ENCODE results near the gene EFTUD2.

Gene EFTUD2

DNA sequence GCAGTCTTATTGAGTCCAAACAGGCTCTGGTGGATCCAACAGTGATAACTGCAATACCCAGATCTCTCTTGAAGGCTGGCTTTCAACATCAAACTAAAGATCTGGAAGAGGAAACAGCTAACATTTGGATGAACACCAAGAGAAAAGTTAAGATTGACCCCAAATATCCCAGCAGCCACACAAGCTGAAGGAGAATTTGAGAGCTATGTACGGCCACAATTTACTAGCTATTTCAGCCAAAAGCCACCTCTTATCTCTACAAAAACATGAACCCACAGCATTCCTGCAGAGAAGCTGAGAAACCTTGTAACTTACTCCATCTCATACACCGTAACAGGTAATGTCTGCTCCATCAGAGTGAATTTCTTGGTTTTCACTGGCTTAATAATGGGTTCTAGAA lies 14.3 kb downstream of the EFTUD2 start:
- no peaks in the 10 kb centered on the region for H3K4me1 ChIP-seq (ENCODE audit: control insufficient read depth, insufficient read depth, low read length)
- H3K27me3 ChIP-seq (ENCODE audit: control insufficient read depth, insufficient read depth, low read length) = no peaks in the 10 kb centered on the region
- DNase-seq (ENCODE audit: low read depth, low spot score) = no peak
- H3K9me3 ChIP-seq (ENCODE audit: control insufficient read depth, insufficient read depth, low read length) = no peaks in the 10 kb centered on the region
- H3K36me3 ChIP-seq (ENCODE audit: control insufficient read depth, insufficient read depth, low read length) = peaks cover 24% of the 10 kb centered on the region; the same call in 1 of the 2 replicates
- WGBS (ENCODE audit: insufficient coverage, insufficient read length) = no CpG with 5 or more reads among the region's 2 CpGs
- H3K4me3 ChIP-seq (ENCODE audit: low read length) = no peak overlapping the region
- H3K27ac ChIP-seq (ENCODE audit: low read length) = no peak overlapping the region

DNA sequence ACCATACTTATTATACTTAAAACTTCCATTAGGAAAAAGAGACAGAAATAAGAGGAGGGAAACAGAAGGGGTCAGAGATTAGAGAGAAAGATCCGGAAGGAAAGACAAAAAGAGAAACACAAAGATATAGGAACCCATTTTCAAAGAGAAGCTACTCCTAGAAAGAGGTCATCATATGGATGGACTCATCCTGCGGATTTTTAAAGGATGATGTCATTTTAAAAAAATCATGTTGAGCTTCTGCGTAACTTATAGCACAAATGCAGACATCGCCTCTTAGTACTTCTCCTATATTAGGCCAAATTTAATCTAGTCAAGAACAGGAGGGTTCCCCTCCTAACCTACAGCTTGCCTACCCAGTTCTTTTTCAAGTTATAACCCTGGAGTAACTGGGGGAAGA lies 18.1 kb downstream of the EFTUD2 start:
- H3K27ac ChIP-seq (ENCODE audit: low read length) = no peak overlapping the region
- H3K27me3 ChIP-seq (ENCODE audit: control insufficient read depth, insufficient read depth, low read length) = no peaks in the 10 kb centered on the region
- no peak for DNase-seq (ENCODE audit: low read depth, low spot score)
- no peaks in the 10 kb centered on the region for H3K4me1 ChIP-seq (ENCODE audit: control insufficient read depth, insufficient read depth, low read length)
- H3K9me3 ChIP-seq (ENCODE audit: control insufficient read depth, insufficient read depth, low read length) = no peaks in the 10 kb centered on the region
- WGBS (ENCODE audit: insufficient coverage, insufficient read length) = no CpG with 5 or more reads among the region's 4 CpGs
- H3K36me3 ChIP-seq (ENCODE audit: control insufficient read depth, insufficient read depth, low read length) = peaks cover 26% of the 10 kb centered on the region; the same call in 1 of the 2 replicates
- no peak overlapping the region for H3K4me3 ChIP-seq (ENCODE audit: low read length)

DNA sequence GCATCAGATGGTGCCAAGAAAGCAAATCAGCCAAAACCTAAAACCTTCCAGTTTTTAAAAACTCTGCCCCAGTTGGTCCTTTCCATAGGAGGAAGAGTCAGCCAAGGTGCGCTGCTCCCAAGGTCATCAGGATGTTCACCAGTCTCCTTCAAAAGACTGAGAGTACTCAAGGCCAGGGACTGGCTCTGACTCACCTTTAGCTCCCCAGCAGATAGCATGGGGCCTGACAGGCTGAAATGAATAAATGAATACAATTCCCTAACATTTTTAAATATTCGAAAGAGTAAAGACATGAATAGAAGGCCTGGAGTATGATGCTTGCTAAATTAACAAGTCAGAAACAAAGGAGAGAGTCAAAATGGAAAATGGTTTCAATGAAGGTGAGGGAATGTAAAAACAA lies 19.2 kb downstream of the EFTUD2 start:
- H3K4me1 ChIP-seq (ENCODE audit: control insufficient read depth, insufficient read depth, low read length) = no peaks in the 10 kb centered on the region
- H3K36me3 ChIP-seq (ENCODE audit: control insufficient read depth, insufficient read depth, low read length) = peaks cover 23% of the 10 kb centered on the region; the same call in 1 of the 2 replicates
- no CpG with 5 or more reads among the region's 2 CpGs for WGBS (ENCODE audit: insufficient coverage, insufficient read length)
- H3K27me3 ChIP-seq (ENCODE audit: control insufficient read depth, insufficient read depth, low read length) = no peaks in the 10 kb centered on the region
- no peak for DNase-seq (ENCODE audit: low read depth, low spot score)
- no peak overlapping the region for H3K27ac ChIP-seq (ENCODE audit: low read length)
- no peaks in the 10 kb centered on the region for H3K9me3 ChIP-seq (ENCODE audit: control insufficient read depth, insufficient read depth, low read length)
- no peak overlapping the region for H3K4me3 ChIP-seq (ENCODE audit: low read length)

DNA sequence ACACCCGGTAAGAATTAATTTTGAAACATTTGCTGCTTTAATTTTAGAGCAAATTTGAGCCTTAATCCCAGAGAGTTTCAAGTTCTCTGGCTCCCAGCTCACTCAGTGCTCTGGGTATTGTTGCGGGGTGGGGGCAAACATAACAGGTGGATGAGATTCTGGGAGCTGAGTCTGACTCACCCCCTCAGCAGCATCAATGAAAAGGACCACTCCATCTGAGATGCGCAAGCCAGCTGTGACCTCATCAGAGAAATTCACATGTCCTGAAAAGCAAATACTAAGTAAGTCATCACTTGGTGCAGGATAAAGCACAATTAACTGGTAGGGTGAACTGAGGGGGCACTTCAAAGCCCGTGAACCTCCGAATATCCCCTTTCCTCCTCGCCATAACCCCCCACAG lies 19.9 kb downstream of the EFTUD2 start:
- H3K36me3 ChIP-seq (ENCODE audit: control insufficient read depth, insufficient read depth, low read length) = peaks cover 18% of the 10 kb centered on the region; the same call in 1 of the 2 replicates
- no peaks in the 10 kb centered on the region for H3K4me1 ChIP-seq (ENCODE audit: control insufficient read depth, insufficient read depth, low read length)
- H3K27ac ChIP-seq (ENCODE audit: low read length) = no peak overlapping the region
- H3K27me3 ChIP-seq (ENCODE audit: control insufficient read depth, insufficient read depth, low read length) = no peaks in the 10 kb centered on the region
- H3K4me3 ChIP-seq (ENCODE audit: low read length) = no peak overlapping the region
- DNase-seq (ENCODE audit: low read depth, low spot score) = no peak
- H3K9me3 ChIP-seq (ENCODE audit: control insufficient read depth, insufficient read depth, low read length) = no peaks in the 10 kb centered on the region
- WGBS (ENCODE audit: insufficient coverage, insufficient read length) = no CpG with 5 or more reads among the region's 6 CpGs

- Histone ChIP-seq H3K4me1 (ENCODE audit: control insufficient read depth, insufficient read depth, low read length) (no peaks in the 10 kb centered on the region), H3K27ac (ENCODE audit: low read length) (no peak overlapping the region), H3K27me3 (ENCODE audit: control insufficient read depth, insufficient read depth, low read length) (no peaks in the 10 kb centered on the region), H3K36me3 (ENCODE audit: control insufficient read depth, insufficient read depth, low read length) (peaks cover 18% of the 10 kb centered on the region; the same call in 1 of the 2 replicates), H3K4me3 (ENCODE audit: low read length) (no peak overlapping the region), H3K9me3 (ENCODE audit: control insufficient read depth, insufficient read depth, low read length) (no peaks in the 10 kb centered on the region)
- WGBS (ENCODE audit: insufficient coverage, insufficient read length) = no CpG with 5 or more reads among the region's 6 CpGs
- no peak for DNase-seq (ENCODE audit: low read depth, low spot score)
Measured at GRCh38 chr17:44878627-44879221, 20.5 kb downstream of the EFTUD2 start.

DNA sequence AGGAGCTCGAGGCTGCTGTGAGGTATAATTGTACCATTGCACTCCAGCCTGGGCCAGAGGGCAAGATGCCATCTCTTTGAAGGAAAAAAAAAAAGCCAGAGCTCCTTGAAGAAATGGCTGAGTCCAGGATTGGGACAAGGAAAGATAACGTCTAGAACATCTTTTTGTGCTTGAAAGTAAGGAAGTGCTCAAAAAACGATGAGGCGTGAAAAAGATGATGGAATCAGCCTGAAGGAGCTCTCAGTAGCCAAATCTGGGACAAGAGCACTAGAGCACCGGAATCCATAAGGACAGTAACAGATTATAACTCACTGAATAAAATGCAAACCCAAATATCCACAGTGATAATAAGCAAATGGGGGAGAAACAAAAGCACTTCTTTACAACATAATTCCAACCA lies 22.1 kb downstream of the EFTUD2 start:
- no peak overlapping the region for H3K27ac ChIP-seq (ENCODE audit: low read length)

DNA sequence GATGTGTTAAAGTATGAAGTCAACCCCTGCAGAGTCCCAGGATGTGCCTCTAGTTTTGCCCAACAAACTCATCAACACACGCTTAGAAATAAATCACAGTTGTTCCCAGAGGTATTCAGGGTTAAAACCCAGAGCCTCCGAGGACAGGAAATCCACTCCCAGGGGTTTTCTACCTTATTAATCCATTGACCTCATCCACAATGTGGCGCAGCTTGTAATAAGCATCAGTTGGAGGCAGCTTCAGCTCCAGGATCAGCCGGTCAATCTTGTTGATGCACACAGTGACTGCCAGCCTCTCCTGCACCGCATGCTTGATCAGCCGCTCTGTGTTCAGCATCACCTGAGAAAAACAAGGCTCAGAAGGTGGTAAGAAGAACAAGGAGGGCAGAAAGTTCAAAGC lies 23.5 kb downstream of the EFTUD2 start:
- no peak for DNase-seq (ENCODE audit: low read depth, low spot score)
- WGBS (ENCODE audit: insufficient coverage, insufficient read length) = no CpG with 5 or more reads among the region's 6 CpGs
- Histone ChIP-seq H3K36me3 (ENCODE audit: control insufficient read depth, insufficient read depth, low read length) (peaks cover 13% of the 10 kb centered on the region; the same call in 1 of the 2 replicates), H3K27ac (ENCODE audit: low read length) (no peak overlapping the region), H3K27me3 (ENCODE audit: control insufficient read depth, insufficient read depth, low read length) (no peaks in the 10 kb centered on the region), H3K9me3 (ENCODE audit: control insufficient read depth, insufficient read depth, low read length) (no peaks in the 10 kb centered on the region), H3K4me1 (ENCODE audit: control insufficient read depth, insufficient read depth, low read length) (no peaks in the 10 kb centered on the region), H3K4me3 (ENCODE audit: low read length) (no peak overlapping the region)

More for the DNA sequence above, 22.1 kb downstream of the EFTUD2 start:
- no CpG with 5 or more reads among the region's 5 CpGs for WGBS (ENCODE audit: insufficient coverage, insufficient read length)
- Histone ChIP-seq H3K4me3 (ENCODE audit: low read length) (no peak overlapping the region), H3K4me1 (ENCODE audit: control insufficient read depth, insufficient read depth, low read length) (no peaks in the 10 kb centered on the region), H3K9me3 (ENCODE audit: control insufficient read depth, insufficient read depth, low read length) (no peaks in the 10 kb centered on the region), H3K27me3 (ENCODE audit: control insufficient read depth, insufficient read depth, low read length) (no peaks in the 10 kb centered on the region), H3K36me3 (ENCODE audit: control insufficient read depth, insufficient read depth, low read length) (peaks cover 17% of the 10 kb centered on the region; the same call in 1 of the 2 replicates)
- DNase-seq (ENCODE audit: low read depth, low spot score) = no peak

- no CpG with 5 or more reads among the region's 9 CpGs for WGBS (ENCODE audit: insufficient coverage, insufficient read length)
- peaks cover 11% of the 10 kb centered on the region; the same call in 1 of the 2 replicates for H3K36me3 ChIP-seq (ENCODE audit: control insufficient read depth, insufficient read depth, low read length)
- no peaks in the 10 kb centered on the region for H3K27me3 ChIP-seq (ENCODE audit: control insufficient read depth, insufficient read depth, low read length)
- DNase-seq (ENCODE audit: low read depth, low spot score) = no peak
- H3K27ac ChIP-seq (ENCODE audit: low read length) = no peak overlapping the region
- no peaks in the 10 kb centered on the region for H3K9me3 ChIP-seq (ENCODE audit: control insufficient read depth, insufficient read depth, low read length)
- no peak overlapping the region for H3K4me3 ChIP-seq (ENCODE audit: low read length)
- no peaks in the 10 kb centered on the region for H3K4me1 ChIP-seq (ENCODE audit: control insufficient read depth, insufficient read depth, low read length)
Measured at GRCh38 chr17:44872131-44872768, 27.0 kb downstream of the EFTUD2 start.

GRCh38 chr17:44871556-44871955 lies 27.7 kb downstream of the EFTUD2 start:
- H3K9me3 ChIP-seq (ENCODE audit: control insufficient read depth, insufficient read depth, low read length) = no peaks in the 10 kb centered on the region
- WGBS (ENCODE audit: insufficient coverage, insufficient read length) = no CpG with 5 or more reads among the region's 12 CpGs
- peaks cover 11% of the 10 kb centered on the region; the same call in 1 of the 2 replicates for H3K36me3 ChIP-seq (ENCODE audit: control insufficient read depth, insufficient read depth, low read length)
- no peak overlapping the region for H3K27ac ChIP-seq (ENCODE audit: low read length)
- no peaks in the 10 kb centered on the region for H3K4me1 ChIP-seq (ENCODE audit: control insufficient read depth, insufficient read depth, low read length)
- H3K4me3 ChIP-seq (ENCODE audit: low read length) = no peak overlapping the region
- DNase-seq (ENCODE audit: low read depth, low spot score) = no peak
- no peaks in the 10 kb centered on the region for H3K27me3 ChIP-seq (ENCODE audit: control insufficient read depth, insufficient read depth, low read length)

- no peak overlapping the region for H3K27ac ChIP-seq (ENCODE audit: low read length)
Measured at GRCh38 chr17:44867841-44868240, 31.4 kb downstream of the EFTUD2 start.

DNA sequence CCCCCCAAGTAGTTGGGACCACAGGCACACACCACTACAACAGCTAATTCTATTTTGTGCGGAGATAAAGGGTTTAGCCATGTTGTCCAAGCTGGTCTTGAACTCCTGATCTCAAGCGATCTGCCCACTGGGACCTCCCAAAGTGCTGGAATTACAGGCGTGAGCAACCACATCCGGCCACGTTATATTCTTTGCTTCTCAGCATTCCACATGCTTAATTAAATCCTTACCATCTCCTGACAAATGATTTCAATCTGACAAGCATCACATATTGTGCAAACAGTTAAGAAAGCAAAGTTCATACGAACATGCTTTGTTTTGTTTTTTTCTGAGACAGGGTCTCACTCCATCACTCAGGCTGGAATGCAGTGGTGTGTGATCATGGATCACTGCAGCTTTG lies 33.3 kb downstream of the EFTUD2 start:
- Histone ChIP-seq H3K9me3 (ENCODE audit: control insufficient read depth, insufficient read depth, low read length) (no peaks in the 10 kb centered on the region), H3K27me3 (ENCODE audit: control insufficient read depth, insufficient read depth, low read length) (no peaks in the 10 kb centered on the region), H3K27ac (ENCODE audit: low read length) (no peak overlapping the region), H3K36me3 (ENCODE audit: control insufficient read depth, insufficient read depth, low read length) (peaks cover 24% of the 10 kb centered on the region), H3K4me1 (ENCODE audit: control insufficient read depth, insufficient read depth, low read length) (no peaks in the 10 kb centered on the region), H3K4me3 (ENCODE audit: low read length) (no peak overlapping the region)
- DNase-seq (ENCODE audit: low read depth, low spot score) = no peak
- WGBS (ENCODE audit: insufficient coverage, insufficient read length) = no CpG with 5 or more reads among the region's 6 CpGs

More at GRCh38 chr17:44867841-44868240, 31.4 kb downstream of the EFTUD2 start:
- H3K4me3 ChIP-seq (ENCODE audit: low read length) = no peak overlapping the region
- no CpG with 5 or more reads among the region's 3 CpGs for WGBS (ENCODE audit: insufficient coverage, insufficient read length)
- peaks cover 20% of the 10 kb centered on the region for H3K36me3 ChIP-seq (ENCODE audit: control insufficient read depth, insufficient read depth, low read length)
- DNase-seq (ENCODE audit: low read depth, low spot score) = no peak
- H3K4me1 ChIP-seq (ENCODE audit: control insufficient read depth, insufficient read depth, low read length) = no peaks in the 10 kb centered on the region
- H3K27me3 ChIP-seq (ENCODE audit: control insufficient read depth, insufficient read depth, low read length) = no peaks in the 10 kb centered on the region
- no peaks in the 10 kb centered on the region for H3K9me3 ChIP-seq (ENCODE audit: control insufficient read depth, insufficient read depth, low read length)
